Measurements from ENCODE around the gene ARMC7. TPM values are rescaled to one million over a fixed set of nuclear protein-coding genes. Genes with fewer than 3 reads are reported as not detected.

ARMC7 gene
- polyA plus RNA-seq, 1 donor (not counting 4 experiments of a cell fraction or from before 2014, with no cell fraction given), result 4.2 TPM

DNA sequence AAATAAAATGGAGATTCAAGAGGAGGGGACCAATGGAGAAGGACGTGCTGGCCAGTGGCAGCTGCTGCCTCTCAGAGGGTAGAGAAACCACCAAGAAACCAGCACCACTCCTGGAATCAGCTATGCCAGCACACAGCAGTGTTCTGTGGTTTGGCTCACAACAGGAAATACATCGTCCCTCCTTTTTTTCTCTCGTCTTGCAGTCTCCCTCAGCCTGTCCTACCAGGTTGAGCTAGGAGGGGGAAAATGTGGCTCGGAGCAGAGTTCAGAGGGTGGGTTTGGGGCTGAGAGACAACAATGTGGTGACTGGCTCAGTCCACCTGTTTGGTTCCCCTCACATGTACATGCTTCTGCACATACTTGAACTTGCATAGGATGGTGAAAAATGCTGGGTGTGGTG, 41.9 kb upstream of the ARMC7 start:
- Histone ChIP-seq H3K4me3 (ENCODE audit: control insufficient read depth in 2 of 3, extremely low read depth in 1 of 3, insufficient read depth in 2 of 3, low read depth in 1 of 3, low read length in 3 of 3) (no peak overlapping the region), H4K20me1 (ENCODE audit: control insufficient read depth, extremely low read depth, insufficient read depth, low read length) (no peaks in the 10 kb centered on the region), H3K9me3 (ENCODE audit: control insufficient read depth, low read depth, low read length) (no peaks in the 10 kb centered on the region), H3K27me3 (ENCODE audit: control insufficient read depth, extremely low read depth, insufficient read depth, low read length) (no peaks in the 10 kb centered on the region), H3K9me1 (ENCODE audit: control insufficient read depth, extremely low read depth, insufficient read depth, low read length) (no peaks in the 10 kb centered on the region), H3K36me3 (ENCODE audit: control insufficient read depth in 2 of 2, extremely low read depth in 1 of 2, insufficient read depth in 2 of 2, low read length in 2 of 2) (peaks cover 14 to 15% of the 10 kb centered on the region in 2 experiments), H3K4me2 (ENCODE audit: control insufficient read depth, extremely low read depth, insufficient read depth, low read depth, low read length) (no peak overlapping the region), H3K4me1 (ENCODE audit: control insufficient read depth, extremely low read depth, insufficient read depth, low read length) (no peaks in the 10 kb centered on the region), H2AFZ (ENCODE audit: control insufficient read depth, low read length) (no peak overlapping the region), H3K79me2 (ENCODE audit: control insufficient read depth, insufficient read depth, low read length) (no peaks in the 10 kb centered on the region), H3K9ac (ENCODE audit: control insufficient read depth, extremely low read depth, insufficient read depth, low read length) (no peak overlapping the region), H3K27ac (ENCODE audit: control insufficient read depth, insufficient read depth, low read length) (no peak overlapping the region)
- dilution Hi-C loops (cut with MboI; ENCODE audit: extremely low pct_ligation_motif_present, low sequenced_read_pairs), result no loop called here
- DNase-seq (ENCODE audit: low read depth, low spot score) (no peak), FAIRE-seq (no peak)
- TF ChIP-seq CTCF (optimal IDR thresholded peaks at IDR 0.05 in 1 of 3, IDR thresholded peaks at IDR 0.05 in 1 of 3, conservative IDR thresholded peaks at IDR 0.05 in 1 of 3; ENCODE audit: extremely low read depth in 1 of 3, insufficient read depth in 2 of 3, low read length in 3 of 3) (no peak), EZH2 (IDR thresholded peaks at IDR 0.05; ENCODE audit: low read length) (no peak)

GRCh38 chr17:75068750-75069149, 41.0 kb upstream of the ARMC7 start:
- Histone ChIP-seq H2AFZ (ENCODE audit: control insufficient read depth, low read length) (no peak overlapping the region), H3K4me2 (ENCODE audit: control insufficient read depth, extremely low read depth, insufficient read depth, low read depth, low read length) (no peak overlapping the region), H3K79me2 (ENCODE audit: control insufficient read depth, insufficient read depth, low read length) (no peaks in the 10 kb centered on the region), H3K4me3 (ENCODE audit: control insufficient read depth in 2 of 3, extremely low read depth in 1 of 3, insufficient read depth in 2 of 3, low read depth in 1 of 3, low read length in 3 of 3) (no peak overlapping the region), H4K20me1 (ENCODE audit: control insufficient read depth, extremely low read depth, insufficient read depth, low read length) (no peaks in the 10 kb centered on the region), H3K36me3 (ENCODE audit: control insufficient read depth in 2 of 2, extremely low read depth in 1 of 2, insufficient read depth in 2 of 2, low read length in 2 of 2) (peaks cover 9% of the 10 kb centered on the region in 2 experiments), H3K27me3 (ENCODE audit: control insufficient read depth, extremely low read depth, insufficient read depth, low read length) (no peaks in the 10 kb centered on the region), H3K9me3 (ENCODE audit: control insufficient read depth, low read depth, low read length) (no peaks in the 10 kb centered on the region), H3K27ac (ENCODE audit: control insufficient read depth, insufficient read depth, low read length) (no peak overlapping the region), H3K9ac (ENCODE audit: control insufficient read depth, extremely low read depth, insufficient read depth, low read length) (no peak overlapping the region), H3K4me1 (ENCODE audit: control insufficient read depth, extremely low read depth, insufficient read depth, low read length) (no peaks in the 10 kb centered on the region), H3K9me1 (ENCODE audit: control insufficient read depth, extremely low read depth, insufficient read depth, low read length) (no peaks in the 10 kb centered on the region)
- dilution Hi-C loops (cut with MboI; ENCODE audit: extremely low pct_ligation_motif_present, low sequenced_read_pairs), result no loop called here
- TF ChIP-seq CTCF (optimal IDR thresholded peaks at IDR 0.05 in 1 of 3, IDR thresholded peaks at IDR 0.05 in 1 of 3, conservative IDR thresholded peaks at IDR 0.05 in 1 of 3; ENCODE audit: extremely low read depth in 1 of 3, insufficient read depth in 2 of 3, low read length in 3 of 3) (no peak), EZH2 (IDR thresholded peaks at IDR 0.05; ENCODE audit: low read length) (no peak)
- DNase-seq (ENCODE audit: low read depth, low spot score) (no peak), FAIRE-seq (no peak)
